GM11168 (cell line): ENCODE results near the gene DBP.

Experiments used
- in situ Hi-C: fragments of 300-500 bp; cut with MboI; formaldehyde crosslinking; loops from one replicate; pipeline ENCODE4 v1.12.0; 2022; ENCODE audit warnings: low sequenced_read_pairs; ENCODE audit not compliant: unreplicated experiment

The DBP gene

GRCh38 chr19:48615231-48616040 lies 21.7 kb downstream of the DBP start:
- in situ Hi-C loops: no loop called here

- in situ Hi-C loops: no loop called here
Measured at GRCh38 chr19:48614436-48615230, 22.5 kb downstream of the DBP start, which contains the start of gene FAM83E. TSS of gene FAM83E (minus strand) at chr19:48615076. CDS start at chr19:48613372, 1,704 bp downstream.

GRCh38 chr19:48613852-48614435 lies 23.2 kb downstream of the DBP start:
- in situ Hi-C loops: no loop called here

GRCh38 chr19:48613024-48613851 lies 23.9 kb downstream of the DBP start:
- in situ Hi-C loops: no loop called here

- in situ Hi-C loops: no loop called here
Measured at GRCh38 chr19:48611872-48612271, 25.3 kb downstream of the DBP start.

GRCh38 chr19:48609571-48610108 lies 27.5 kb downstream of the DBP start:
- in situ Hi-C loops: no loop called here

- in situ Hi-C loops: no loop called here
Measured at GRCh38 chr19:48608798-48609263, 28.3 kb downstream of the DBP start.

- in situ Hi-C loops: no loop called here
Measured at GRCh38 chr19:48607359-48607755, 29.8 kb downstream of the DBP start.

- in situ Hi-C loops: no loop called here
Measured at GRCh38 chr19:48606463-48607358, 30.5 kb downstream of the DBP start, which contains the start of gene SPACA4. TSS of gene SPACA4 (plus strand) at chr19:48606742. CDS start at chr19:48606979, 237 bp downstream.

- in situ Hi-C loops: no loop called here
Measured at GRCh38 chr19:48603850-48604249, 33.3 kb downstream of the DBP start.

GRCh38 chr19:48603449-48603848 lies 33.7 kb downstream of the DBP start:
- in situ Hi-C loops: no loop called here

GRCh38 chr19:48603001-48603400 lies 34.2 kb downstream of the DBP start:
- in situ Hi-C loops: no loop called here

- in situ Hi-C loops: no loop called here
Measured at GRCh38 chr19:48600679-48601417, 36.3 kb downstream of the DBP start.

GRCh38 chr19:48598996-48599700 lies 38.0 kb downstream of the DBP start:
- in situ Hi-C loops: no loop called here

- in situ Hi-C loops: no loop called here
Measured at GRCh38 chr19:48596679-48597465, 40.3 kb downstream of the DBP start.

- in situ Hi-C loops: no loop called here
Measured at GRCh38 chr19:48596237-48596636, 40.9 kb downstream of the DBP start.

GRCh38 chr19:48595833-48596232 lies 41.3 kb downstream of the DBP start:
- in situ Hi-C loops: no loop called here
